AML-193 (cell line): ENCODE measurements around the gene MRPS18A.
"Not testable (repeated sequence)": the region's sequence is repeated elsewhere in the genome, so short reads cannot be mapped to it uniquely, and the experiment has no call there.

Experiments
- DNase-seq, 2 experiments: peaks; one replicate each; lab custom pipeline; 2025; lab: John Stamatoyannopoulos, UW

Gene MRPS18A

GRCh38 chr6:43671011-43671800, 16.4 kb downstream of the MRPS18A start:
- DNase-seq, result no peak

- no peak for DNase-seq
These were observed 17.0 kb downstream of the MRPS18A start for GRCh38 chr6:43670623-43670986.

- no peak for DNase-seq
These were observed 17.5 kb downstream of the MRPS18A start for GRCh38 chr6:43669922-43670622.

- DNase-seq, result no peak
These were observed 18.3 kb downstream of the MRPS18A start for GRCh38 chr6:43669050-43669921.

GRCh38 chr6:43668151-43669028, 19.2 kb downstream of the MRPS18A start:
- DNase-seq, result no peak

GRCh38 chr6:43667245-43668150, 20.1 kb downstream of the MRPS18A start:
- peak; percentile 55 to 75 for DNase-seq

- no peak for DNase-seq
These were observed 21.2 kb downstream of the MRPS18A start for GRCh38 chr6:43666196-43666920.

- DNase-seq, result no peak
These were observed 22.2 kb downstream of the MRPS18A start for GRCh38 chr6:43665376-43665775.

GRCh38 chr6:43662948-43663347, 24.6 kb downstream of the MRPS18A start:
- not testable (repeated sequence) for DNase-seq

- no peak for DNase-seq
These were observed 29.4 kb downstream of the MRPS18A start for GRCh38 chr6:43658161-43658560.

- DNase-seq, result no peak
These were observed 30.3 kb downstream of the MRPS18A start for GRCh38 chr6:43657221-43657802.

GRCh38 chr6:43652822-43653221, 34.8 kb downstream of the MRPS18A start:
- not testable (repeated sequence) for DNase-seq

GRCh38 chr6:43648248-43648647, 39.3 kb downstream of the MRPS18A start:
- DNase-seq, result no peak

- DNase-seq, result no peak
These were observed 40.0 kb downstream of the MRPS18A start for GRCh38 chr6:43647613-43648012.

GRCh38 chr6:43645613-43645964, 42.0 kb downstream of the MRPS18A start:
- no peak for DNase-seq

- DNase-seq, result no peak
These were observed 42.5 kb downstream of the MRPS18A start, which contains the start of gene RSPH9 for GRCh38 chr6:43644940-43645612. Gene RSPH9 (plus strand): TSS chr6:43645036. CDS start chr6:43645099, 63 bp downstream.

- no peak for DNase-seq
These were observed 47.4 kb downstream of the MRPS18A start for GRCh38 chr6:43639984-43640800.

GRCh38 chr6:43636308-43636659, 51.3 kb downstream of the MRPS18A start:
- no peak for DNase-seq
